ENCODE measurements around the gene DYNC1H1.

Gene DYNC1H1

GRCh38 chr14:102086709-102086971 is 122.3 kb downstream of the DYNC1H1 start (continued):
- TF ChIP-seq, protein P1, sequence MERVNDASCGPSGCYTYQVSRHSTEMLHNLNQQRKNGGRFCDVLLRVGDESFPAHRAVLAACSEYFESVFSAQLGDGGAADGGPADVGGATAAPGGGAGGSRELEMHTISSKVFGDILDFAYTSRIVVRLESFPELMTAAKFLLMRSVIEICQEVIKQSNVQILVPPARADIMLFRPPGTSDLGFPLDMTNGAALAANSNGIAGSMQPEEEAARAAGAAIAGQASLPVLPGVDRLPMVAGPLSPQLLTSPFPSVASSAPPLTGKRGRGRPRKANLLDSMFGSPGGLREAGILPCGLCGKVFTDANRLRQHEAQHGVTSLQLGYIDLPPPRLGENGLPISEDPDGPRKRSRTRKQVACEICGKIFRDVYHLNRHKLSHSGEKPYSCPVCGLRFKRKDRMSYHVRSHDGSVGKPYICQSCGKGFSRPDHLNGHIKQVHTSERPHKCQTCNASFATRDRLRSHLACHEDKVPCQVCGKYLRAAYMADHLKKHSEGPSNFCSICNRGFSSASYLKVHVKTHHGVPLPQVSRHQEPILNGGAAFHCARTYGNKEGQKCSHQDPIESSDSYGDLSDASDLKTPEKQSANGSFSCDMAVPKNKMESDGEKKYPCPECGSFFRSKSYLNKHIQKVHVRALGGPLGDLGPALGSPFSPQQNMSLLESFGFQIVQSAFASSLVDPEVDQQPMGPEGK (tag by site-specific recombination; IDR thresholded peaks at IDR 0.05) = no peak
- TF ChIP-seq ZNF157 (tag by site-specific recombination; IDR thresholded peaks at IDR 0.05) (no peak), ZNF658 (tag by site-specific recombination; IDR thresholded peaks at IDR 0.05) (no peak), KLF7 (tag by site-specific recombination; IDR thresholded peaks at IDR 0.05; ENCODE audit: borderline replicate concordance) (0 out of 2 replicates have a peak, but pooled peaks have one; percentile 74), ZNF670 (tag by site-specific recombination; IDR thresholded peaks at IDR 0.05; ENCODE audit: low read depth) (no peak), ZNF174 (tag by site-specific recombination; IDR thresholded peaks at IDR 0.05) (no peak), HOXA7 (CRISPR knock-in tag; IDR thresholded peaks at IDR 0.05; ENCODE audit: borderline replicate concordance) (no peak), ZNF785 (tag by site-specific recombination; IDR thresholded peaks at IDR 0.05) (no peak), ZNF391 (tag by site-specific recombination; IDR thresholded peaks at IDR 0.05; ENCODE audit: borderline replicate concordance, low read depth) (peak; percentile 28; the same call in 1 of the 2 replicates), ZNF433 (tag by site-specific recombination; IDR thresholded peaks at IDR 0.05; ENCODE audit: low read depth) (no peak), SCRT2 (tag by site-specific recombination; IDR thresholded peaks at IDR 0.05) (no peak), ZNF843 (tag by site-specific recombination; IDR thresholded peaks at IDR 0.05) (peak; percentile 15; the same call in 1 of the 2 replicates), ZSCAN23 (tag by site-specific recombination; IDR thresholded peaks at IDR 0.05) (no peak), ZNF23 (tag by site-specific recombination; IDR thresholded peaks at IDR 0.05; ENCODE audit: borderline replicate concordance) (no peak), ZNF341 (tag by site-specific recombination; IDR thresholded peaks at IDR 0.05; ENCODE audit: low read depth) (no peak), ZNF350 (tag by site-specific recombination; IDR thresholded peaks at IDR 0.05) (no peak), ZNF148 (tag by site-specific recombination; IDR thresholded peaks at IDR 0.05; ENCODE audit: borderline replicate concordance) (no peak), ZNF830 (tag by site-specific recombination; IDR thresholded peaks at IDR 0.05; ENCODE audit: low read depth) (no peak), ZNF146 (tag by site-specific recombination; IDR thresholded peaks at IDR 0.05) (0 out of 2 replicates have a peak, but pooled peaks have one; percentile 20), ZFP3 (tag by site-specific recombination; IDR thresholded peaks at IDR 0.05; ENCODE audit: low read depth) (no peak), ZNF394 (tag by site-specific recombination; IDR thresholded peaks at IDR 0.05; ENCODE audit: borderline replicate concordance) (peak; percentile 44; the same call in 1 of the 2 replicates), GLI4 (tag by site-specific recombination; IDR thresholded peaks at IDR 0.05) (no peak), ZNF214 (tag by site-specific recombination; IDR thresholded peaks at IDR 0.05; ENCODE audit: borderline replicate concordance) (no peak), TRIM28 (IDR thresholded peaks at IDR 0.05; ENCODE audit: borderline replicate concordance, low read length) (no peak), BCL11A (tag by site-specific recombination; IDR thresholded peaks at IDR 0.05; ENCODE audit: low read depth) (no peak), ZNF561 (tag by site-specific recombination; IDR thresholded peaks at IDR 0.05; ENCODE audit: borderline replicate concordance) (no peak), ZNF501 (tag by site-specific recombination; IDR thresholded peaks at IDR 0.05) (peak; percentile 37; the same call in 1 of the 2 replicates), BCL11B (tag by site-specific recombination; IDR thresholded peaks at IDR 0.05; ENCODE audit: low read depth) (no peak), EGR2 (tag by site-specific recombination; IDR thresholded peaks at IDR 0.05; ENCODE audit: low read depth) (no peak; the same call in 1 of the 2 replicates), ZNF792 (tag by site-specific recombination; IDR thresholded peaks at IDR 0.05) (no peak)
- TF ChIP-seq, protein P2, sequence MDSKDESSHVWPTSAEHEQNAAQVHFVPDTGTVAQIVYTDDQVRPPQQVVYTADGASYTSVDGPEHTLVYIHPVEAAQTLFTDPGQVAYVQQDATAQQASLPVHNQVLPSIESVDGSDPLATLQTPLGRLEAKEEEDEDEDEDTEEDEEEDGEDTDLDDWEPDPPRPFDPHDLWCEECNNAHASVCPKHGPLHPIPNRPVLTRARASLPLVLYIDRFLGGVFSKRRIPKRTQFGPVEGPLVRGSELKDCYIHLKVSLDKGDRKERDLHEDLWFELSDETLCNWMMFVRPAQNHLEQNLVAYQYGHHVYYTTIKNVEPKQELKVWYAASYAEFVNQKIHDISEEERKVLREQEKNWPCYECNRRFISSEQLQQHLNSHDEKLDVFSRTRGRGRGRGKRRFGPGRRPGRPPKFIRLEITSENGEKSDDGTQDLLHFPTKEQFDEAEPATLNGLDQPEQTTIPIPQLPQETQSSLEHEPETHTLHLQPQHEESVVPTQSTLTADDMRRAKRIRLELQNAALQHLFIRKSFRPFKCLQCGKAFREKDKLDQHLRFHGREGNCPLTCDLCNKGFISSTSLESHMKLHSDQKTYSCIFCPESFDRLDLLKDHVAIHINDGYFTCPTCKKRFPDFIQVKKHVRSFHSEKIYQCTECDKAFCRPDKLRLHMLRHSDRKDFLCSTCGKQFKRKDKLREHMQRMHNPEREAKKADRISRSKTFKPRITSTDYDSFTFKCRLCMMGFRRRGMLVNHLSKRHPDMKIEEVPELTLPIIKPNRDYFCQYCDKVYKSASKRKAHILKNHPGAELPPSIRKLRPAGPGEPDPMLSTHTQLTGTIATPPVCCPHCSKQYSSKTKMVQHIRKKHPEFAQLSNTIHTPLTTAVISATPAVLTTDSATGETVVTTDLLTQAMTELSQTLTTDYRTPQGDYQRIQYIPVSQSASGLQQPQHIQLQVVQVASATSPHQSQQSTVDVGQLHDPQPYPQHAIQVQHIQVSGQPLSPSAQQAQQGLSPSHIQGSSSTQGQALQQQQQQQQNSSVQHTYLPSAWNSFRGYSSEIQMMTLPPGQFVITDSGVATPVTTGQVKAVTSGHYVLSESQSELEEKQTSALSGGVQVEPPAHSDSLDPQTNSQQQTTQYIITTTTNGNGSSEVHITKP (tag by site-specific recombination; IDR thresholded peaks at IDR 0.05) = peak; percentile 19; the same call in 1 of the 2 replicates
- TF ChIP-seq, protein P3, sequence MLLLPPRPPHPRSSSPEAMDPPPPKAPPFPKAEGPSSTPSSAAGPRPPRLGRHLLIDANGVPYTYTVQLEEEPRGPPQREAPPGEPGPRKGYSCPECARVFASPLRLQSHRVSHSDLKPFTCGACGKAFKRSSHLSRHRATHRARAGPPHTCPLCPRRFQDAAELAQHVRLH (tag by site-specific recombination; IDR thresholded peaks at IDR 0.05) = no peak
